SK-N-SH (cell line): ENCODE results near the gene C13orf46. TPM values are rescaled to one million over a fixed set of nuclear protein-coding genes. Genes with fewer than 3 reads are reported as not detected.

Experiments used
- CTCF ChIA-PET: fragments of 300-600, 350-600 bp; formaldehyde crosslinking; extraction: SDS; loops from one replicate; lab custom pipeline; 2021; lab: Yijun Ruan, JAX
- POLR2A ChIA-PET: fragments of 350-600 bp; sonication (Branson Sonifier 250); formaldehyde crosslinking; extraction: SDS; loops from one replicate; lab custom pipeline; 2020; ENCODE audit warnings: antibody characterized with exemption, inconsistent platforms; lab: Yijun Ruan, JAX
- DNase-seq: peaks from one replicate; pipeline ENCODE4 v3.0.0; 2012
- H2AFZ ChIP-seq: fragments of 200-600 bp; sonication (generic); 2 replicates; pipeline ENCODE4 v1.8.1; 2016; ENCODE audit warnings: antibody characterized with exemption, mild to moderate bottlenecking, low read depth
- H3F3A ChIP-seq: fragments of 200-600 bp; sonication (generic); replicated peaks from 2 replicates; pipeline ENCODE3; 2016; ENCODE audit warnings: antibody characterized with exemption, mild to moderate bottlenecking; ENCODE audit not compliant: insufficient read depth
- H3K27ac ChIP-seq, 2 experiments: fragments of 200-500 bp in 1 of 2; fragments of 200-600 bp in 1 of 2; sonication (Bioruptor generic) in 1 of 2; sonication (generic), shearing (Covaris generic) in 1 of 2; 2 replicates each; pipeline versions ENCODE4 v1.5.1 to v1.6.1; 2014 to 2016; ENCODE audit warnings: low read depth in 2 of 2, inconsistent platforms in 1 of 2, low read length in 1 of 2, mild to moderate bottlenecking in 1 of 2, mixed read lengths in 1 of 2
- H3K27me3 ChIP-seq: fragments of 200-600 bp; sonication (generic), shearing (Covaris generic); 2 replicates; pipeline ENCODE4 v1.6.1; 2016; ENCODE audit warnings: mixed run types; ENCODE audit not compliant: insufficient read depth
- H3K36me3 ChIP-seq, 2 experiments: fragments of 200-500 bp in 1 of 2; fragments of 200-600 bp in 1 of 2; sonication (Bioruptor generic) in 1 of 2; sonication (generic) in 1 of 2; replicated peaks in 1 of 2; 2 replicates each; pipeline versions ENCODE3 to v1.5.1; 2014 to 2016; ENCODE audit warnings: low read length in 1 of 2, mild to moderate bottlenecking in 1 of 2; ENCODE audit not compliant: insufficient read depth in 2 of 2, control insufficient read depth in 1 of 2
- H3K4me1 ChIP-seq, 2 experiments: fragments of 200-500 bp in 1 of 2; fragments of 200-600 bp in 1 of 2; sonication (Bioruptor generic) in 1 of 2; sonication (generic), shearing (Covaris generic) in 1 of 2; 2 replicates each; pipeline versions ENCODE4 v1.5.1 to v1.6.1; 2014 to 2016; ENCODE audit warnings: low read depth in 1 of 2, low read length in 1 of 2, mixed run types in 1 of 2; ENCODE audit not compliant: insufficient read depth in 2 of 2, control insufficient read depth in 1 of 2
- H3K4me2 ChIP-seq: fragments of 200-600 bp; sonication (generic), shearing (Covaris generic); 2 replicates; pipeline ENCODE4 v1.6.1; 2017; ENCODE audit warnings: mixed run types
- H3K4me3 ChIP-seq, 2 experiments: fragments of 200-500 bp in 1 of 2; fragments of 200-600 bp in 1 of 2; sonication (Bioruptor generic) in 1 of 2; sonication (generic), shearing (Covaris generic) in 1 of 2; 2 replicates each; pipeline versions ENCODE4 v1.5.1 to v1.8.1; 2014 to 2016; ENCODE audit warnings: low read depth in 2 of 2, inconsistent platforms in 1 of 2, low read length in 1 of 2, mild to moderate bottlenecking in 1 of 2, mixed read lengths in 1 of 2, moderate library complexity in 1 of 2
- H3K79me2 ChIP-seq: fragments of 200-600 bp; sonication (generic); 2 replicates; pipeline ENCODE4 v1.8.1; 2017; ENCODE audit warnings: mild to moderate bottlenecking; ENCODE audit not compliant: insufficient read depth
- H3K9ac ChIP-seq: fragments of 200-600 bp; sonication (generic); 2 replicates; pipeline ENCODE4 v1.6.1; 2017; ENCODE audit warnings: mixed run types
- H3K9me2 ChIP-seq: fragments of 200-600 bp; sonication (generic); 2 replicates; pipeline ENCODE4 v1.6.1; 2017; ENCODE audit warnings: mixed run types
- H3K9me3 ChIP-seq: fragments of 200-600 bp; sonication (generic); 2 replicates; pipeline ENCODE4 v1.6.1; 2017; ENCODE audit warnings: mixed run types, mild to moderate bottlenecking, moderate library complexity
- H4K20me1 ChIP-seq: fragments of 200-600 bp; sonication (generic); 2 replicates; pipeline ENCODE4 v1.6.1; 2017; ENCODE audit warnings: mild to moderate bottlenecking, mixed run types; ENCODE audit not compliant: insufficient read depth
- EP300 ChIP-seq, 2 experiments: IDR thresholded peaks; 2 replicates each; pipeline versions ENCODE4 v1.4.0 to v1.6.1; 2012; ENCODE audit warnings: borderline replicate concordance in 1 of 2, low read depth in 1 of 2, low read length in 1 of 2
- FOXM1 ChIP-seq: IDR thresholded peaks from 2 replicates; pipeline ENCODE4 v1.4.0; 2012; ENCODE audit warnings: low read depth, mild to moderate bottlenecking
- GATA2 ChIP-seq: sonication (generic); formaldehyde crosslinking; IDR thresholded peaks from 2 replicates; pipeline ENCODE4 v1.5.0; 2020; ENCODE audit warnings: mild to moderate bottlenecking, missing genetic modification reagents
- NFIC ChIP-seq: IDR thresholded peaks from 2 replicates; pipeline ENCODE4 v1.4.0; 2012; ENCODE audit warnings: borderline replicate concordance
- RAD21 ChIP-seq: IDR thresholded peaks from 2 replicates; pipeline ENCODE4 v1.6.1; 2012; ENCODE audit warnings: mild to moderate bottlenecking, low read length
- RFX5 ChIP-seq: IDR thresholded peaks from 2 replicates; pipeline ENCODE4 v1.6.1; 2012; ENCODE audit warnings: mild to moderate bottlenecking, improper control_type of control experiment, low read length
- YY1 ChIP-seq: IDR thresholded peaks from 2 replicates; pipeline ENCODE4 v1.4.0; 2012; ENCODE audit warnings: low read depth, mild to moderate bottlenecking
- WGBS: methylation state at CpG from one replicate; pipeline ENCODE4 v1.1.6; 2017; ENCODE audit warnings: low lambda C conversion rate; 5-methylcytosine and 5-hydroxymethylcytosine counted together
- polyA plus RNA-seq, 3 experiments: library from polyadenylated mRNA; depleted of rRNA; stranded (reverse); fragments of >200 nt; gene quantifications; 2 replicates each; pipeline ENCODE4 v1.2.3, GENCODE V29; 2012
- TF ChIP-seq, protein P1 (sequence below): IDR thresholded peaks from 2 replicates; pipeline ENCODE4; 2012
- TF ChIP-seq, protein P2 (sequence below): IDR thresholded peaks from 2 replicates; pipeline ENCODE4 v1.4.0; 2012; ENCODE audit warnings: low read depth, borderline replicate concordance

The C13orf46 gene
- polyA plus RNA-seq, 1 of the 3 experiments (the other 2 are of a cell fraction) = 1.7 TPM

- TF ChIP-seq FOXM1 = no peak
- no peak for TF ChIP-seq GATA2 (CRISPR knock-in tag)
- TF ChIP-seq, protein P1, sequence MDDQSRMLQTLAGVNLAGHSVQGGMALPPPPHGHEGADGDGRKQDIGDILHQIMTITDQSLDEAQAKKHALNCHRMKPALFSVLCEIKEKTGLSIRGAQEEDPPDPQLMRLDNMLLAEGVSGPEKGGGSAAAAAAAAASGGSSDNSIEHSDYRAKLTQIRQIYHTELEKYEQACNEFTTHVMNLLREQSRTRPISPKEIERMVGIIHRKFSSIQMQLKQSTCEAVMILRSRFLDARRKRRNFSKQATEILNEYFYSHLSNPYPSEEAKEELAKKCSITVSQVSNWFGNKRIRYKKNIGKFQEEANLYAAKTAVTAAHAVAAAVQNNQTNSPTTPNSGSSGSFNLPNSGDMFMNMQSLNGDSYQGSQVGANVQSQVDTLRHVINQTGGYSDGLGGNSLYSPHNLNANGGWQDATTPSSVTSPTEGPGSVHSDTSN = no peak
- TF ChIP-seq NFIC = no peak
- no peak for TF ChIP-seq EP300 (IDR thresholded peaks at IDR 0.05; ENCODE audit: borderline replicate concordance in 1 of 2, low read depth in 1 of 2, low read length in 1 of 2)
Measured at GRCh38 chr13:113922412-113923118, 51.3 kb downstream of the C13orf46 start (continued).

DNA sequence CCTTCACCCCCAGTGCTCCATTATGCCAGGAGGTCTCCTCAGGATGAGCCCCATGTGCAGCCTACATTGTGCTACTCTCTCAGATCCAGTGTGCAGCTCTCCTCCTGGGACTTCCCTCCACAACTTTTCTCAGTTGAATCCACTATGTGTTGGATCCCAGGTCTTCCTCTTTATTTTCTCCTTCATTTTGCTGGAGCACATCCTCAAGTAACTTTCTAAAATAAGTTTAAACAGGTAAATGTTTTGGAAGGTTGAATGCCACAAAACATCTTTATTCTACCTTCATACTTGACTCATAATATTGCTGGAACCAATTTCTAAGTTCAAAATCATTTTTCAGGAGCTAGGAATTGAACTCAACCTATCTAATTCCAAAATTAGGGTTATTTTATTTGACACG is 52.1 kb downstream of the C13orf46 start:
- Histone ChIP-seq H4K20me1 (no peaks in the 10 kb centered on the region), H3K4me2 (no peak overlapping the region), H3K79me2 (no peaks in the 10 kb centered on the region), H3K4me3 (no peak overlapping the region), H3K9me2 (no peaks in the 10 kb centered on the region), H3K27me3 (no peaks in the 10 kb centered on the region), H3K4me1 (peaks cover 0 to 3% of the 10 kb centered on the region in 2 experiments; a peak in 1 of 4 replicates), H3K9ac (no peak overlapping the region), H3K27ac (no peak overlapping the region)
- ChIA-PET CTCF (interaction anchor here (1.0 to 1.5 kb wide), 4 partner anchors 8 to 336 kb away, joined by 3 read pairs; no protein-coding TSS in a partner anchor), POLR2A (no interaction called here)
- TF ChIP-seq RFX5 (no peak), RAD21 (no peak)
- TF ChIP-seq, protein P2, sequence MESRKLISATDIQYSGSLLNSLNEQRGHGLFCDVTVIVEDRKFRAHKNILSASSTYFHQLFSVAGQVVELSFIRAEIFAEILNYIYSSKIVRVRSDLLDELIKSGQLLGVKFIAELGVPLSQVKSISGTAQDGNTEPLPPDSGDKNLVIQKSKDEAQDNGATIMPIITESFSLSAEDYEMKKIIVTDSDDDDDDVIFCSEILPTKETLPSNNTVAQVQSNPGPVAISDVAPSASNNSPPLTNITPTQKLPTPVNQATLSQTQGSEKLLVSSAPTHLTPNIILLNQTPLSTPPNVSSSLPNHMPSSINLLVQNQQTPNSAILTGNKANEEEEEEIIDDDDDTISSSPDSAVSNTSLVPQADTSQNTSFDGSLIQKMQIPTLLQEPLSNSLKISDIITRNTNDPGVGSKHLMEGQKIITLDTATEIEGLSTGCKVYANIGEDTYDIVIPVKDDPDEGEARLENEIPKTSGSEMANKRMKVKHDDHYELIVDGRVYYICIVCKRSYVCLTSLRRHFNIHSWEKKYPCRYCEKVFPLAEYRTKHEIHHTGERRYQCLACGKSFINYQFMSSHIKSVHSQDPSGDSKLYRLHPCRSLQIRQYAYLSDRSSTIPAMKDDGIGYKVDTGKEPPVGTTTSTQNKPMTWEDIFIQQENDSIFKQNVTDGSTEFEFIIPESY = no peak
- TF ChIP-seq, all 33 proteins: peak for 0
- Histone ChIP-seq H3K9me3 (no peaks in the 10 kb centered on the region), H3K36me3 (no peaks in the 10 kb centered on the region), H3F3A (no peaks in the 10 kb centered on the region), H2AFZ (no peak overlapping the region)
- DNase-seq = no peak
- 67% methylated on average over 1 of the region's 1 CpG for WGBS

- H3K4me1 ChIP-seq = peaks cover 0 to 2% of the 10 kb centered on the region in 2 experiments; a peak in 1 of 4 replicates
- H3K9me2 ChIP-seq = no peaks in the 10 kb centered on the region
- no peaks in the 10 kb centered on the region for H3F3A ChIP-seq
- WGBS = 84% methylated on average over 13 of the region's 13 CpGs
- no peaks in the 10 kb centered on the region for H3K9me3 ChIP-seq
- DNase-seq = no peak
- H3K27me3 ChIP-seq = no peaks in the 10 kb centered on the region
- no peak for TF ChIP-seq YY1
- TF ChIP-seq, all 33 proteins: peak for 0
- Histone ChIP-seq H2AFZ (no peak overlapping the region), H4K20me1 (no peaks in the 10 kb centered on the region), H3K36me3 (no peaks in the 10 kb centered on the region), H3K4me2 (no peak overlapping the region), H3K27ac (no peak overlapping the region), H3K79me2 (no peaks in the 10 kb centered on the region), H3K4me3 (no peak overlapping the region), H3K9ac (no peak overlapping the region)
- ChIA-PET CTCF (interaction anchor here (1.0 to 1.1 kb wide), 2 partner anchors 9 to 307 kb away, joined by 3 read pairs; no protein-coding TSS in a partner anchor), POLR2A (no interaction called here)
Measured at GRCh38 chr13:113920606-113921286, 53.1 kb downstream of the C13orf46 start.
